ENCODE data around the gene GPR158.

DNA sequence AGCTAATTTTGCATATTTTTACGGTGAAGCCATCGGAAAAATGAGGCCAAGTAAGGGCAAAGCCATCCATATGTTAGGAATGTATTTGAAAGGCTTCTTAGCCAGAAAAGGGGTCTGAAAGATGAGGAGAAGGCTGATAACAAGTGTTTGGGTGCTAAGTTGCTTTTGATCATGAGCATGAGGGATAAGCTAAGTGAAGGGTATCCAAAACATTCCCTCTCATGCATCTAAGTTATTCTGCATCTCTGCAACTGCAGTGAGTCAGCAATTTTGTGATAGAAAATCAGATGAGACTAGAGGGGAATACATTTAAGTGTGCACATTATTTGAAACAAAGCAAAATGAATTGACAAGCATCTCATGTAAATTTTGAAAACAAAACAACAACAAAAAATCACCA is 282.8 kb downstream of the GPR158 start:
- TF ChIP-seq, protein P1, sequence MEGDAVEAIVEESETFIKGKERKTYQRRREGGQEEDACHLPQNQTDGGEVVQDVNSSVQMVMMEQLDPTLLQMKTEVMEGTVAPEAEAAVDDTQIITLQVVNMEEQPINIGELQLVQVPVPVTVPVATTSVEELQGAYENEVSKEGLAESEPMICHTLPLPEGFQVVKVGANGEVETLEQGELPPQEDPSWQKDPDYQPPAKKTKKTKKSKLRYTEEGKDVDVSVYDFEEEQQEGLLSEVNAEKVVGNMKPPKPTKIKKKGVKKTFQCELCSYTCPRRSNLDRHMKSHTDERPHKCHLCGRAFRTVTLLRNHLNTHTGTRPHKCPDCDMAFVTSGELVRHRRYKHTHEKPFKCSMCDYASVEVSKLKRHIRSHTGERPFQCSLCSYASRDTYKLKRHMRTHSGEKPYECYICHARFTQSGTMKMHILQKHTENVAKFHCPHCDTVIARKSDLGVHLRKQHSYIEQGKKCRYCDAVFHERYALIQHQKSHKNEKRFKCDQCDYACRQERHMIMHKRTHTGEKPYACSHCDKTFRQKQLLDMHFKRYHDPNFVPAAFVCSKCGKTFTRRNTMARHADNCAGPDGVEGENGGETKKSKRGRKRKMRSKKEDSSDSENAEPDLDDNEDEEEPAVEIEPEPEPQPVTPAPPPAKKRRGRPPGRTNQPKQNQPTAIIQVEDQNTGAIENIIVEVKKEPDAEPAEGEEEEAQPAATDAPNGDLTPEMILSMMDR (conservative IDR thresholded peaks at IDR 0.05 in 1 of 2, IDR thresholded peaks at IDR 0.05 in 1 of 2; ENCODE audit: low read depth in 1 of 2, low read length in 2 of 2) = no peak
- no peak for TF ChIP-seq EZH2 (IDR thresholded peaks at IDR 0.05; ENCODE audit: low read length, missing control alignments)

Measured in fibroblast of lung (primary cell).